Activated naive CD8-positive, alpha-beta T cell treated with anti-CD3 and anti-CD28 coated beads, Interleukin-2, amount 10 ng/mL, durations not matched to agents 7 days and 5 days (primary cell): ENCODE results near the gene SDC3. TPM values are rescaled to one million over a fixed set of nuclear protein-coding genes. Genes with fewer than 3 reads are reported as not detected.

ENCODE experiments used
- ATAC-seq: fragments of 150-1000 bp; cut with Tn5 transposase; one replicate; pipeline ENCODE4 v1.10.0; 2021; ENCODE audit warnings: low read depth, moderate library complexity
- POLR2A ChIA-PET: fragments of 350-600 bp; sonication (Branson Sonifier 250); formaldehyde crosslinking; loops from one replicate; lab custom pipeline; 2021; ENCODE audit warnings: antibody characterized with exemption; lab: Charles Lee
- DNase-seq: peaks from one replicate; pipeline ENCODE4 v3.0.0; 2021
- H3K27ac Mint-ChIP-seq: one replicate; pipeline ENCODE4 v1.8.0; 2022; ENCODE audit warnings: mild to moderate bottlenecking, mixed read lengths
- H3K27me3 Mint-ChIP-seq: one replicate; pipeline ENCODE4 v1.8.0; 2022; ENCODE audit warnings: mild to moderate bottlenecking, moderate library complexity, mixed read lengths
- H3K36me3 Mint-ChIP-seq: one replicate; pipeline ENCODE4 v1.8.0; 2021; ENCODE audit warnings: mild to moderate bottlenecking, mixed read lengths
- H3K4me1 Mint-ChIP-seq: one replicate; pipeline ENCODE4 v1.8.0; 2021; ENCODE audit warnings: mixed read lengths
- H3K4me3 Mint-ChIP-seq: one replicate; pipeline ENCODE4 v1.8.0; 2022; ENCODE audit warnings: mild to moderate bottlenecking, moderate library complexity, mixed read lengths
- H3K9me3 Mint-ChIP-seq: one replicate; pipeline ENCODE4 v1.8.0; 2021; ENCODE audit warnings: mixed read lengths
- total RNA-seq, 2 experiments: library from RNA; stranded (reverse); gene quantifications; one replicate each; pipeline ENCODE4 v1.2.3, GENCODE V29; 2021

SDC3 gene
- total RNA-seq, 2 experiments from 2014 or later = 0.51 to 0.55 TPM

GRCh38 chr1:30905916-30906620 is 2.5 kb downstream of the SDC3 start:
- no peak for DNase-seq

GRCh38 chr1:30905403-30905802 is 3.2 kb downstream of the SDC3 start:
- no peak overlapping the region for H3K4me3 Mint-ChIP-seq
- no peaks in the 10 kb centered on the region for H3K9me3 Mint-ChIP-seq
- peaks cover 4% of the 10 kb centered on the region for H3K4me1 Mint-ChIP-seq
- H3K27me3 Mint-ChIP-seq = peaks cover 50% of the 10 kb centered on the region
- POLR2A ChIA-PET = no interaction called here
- no peak for ATAC-seq
- DNase-seq = no peak
- H3K27ac Mint-ChIP-seq = no peak overlapping the region
- no peaks in the 10 kb centered on the region for H3K36me3 Mint-ChIP-seq

More at GRCh38 chr1:30905916-30906620, 2.5 kb downstream of the SDC3 start:
- Mint-ChIP-seq H3K4me1 (peaks cover 4% of the 10 kb centered on the region), H3K27ac (no peak overlapping the region), H3K4me3 (no peak overlapping the region), H3K27me3 (peaks cover 57% of the 10 kb centered on the region), H3K36me3 (no peaks in the 10 kb centered on the region), H3K9me3 (no peaks in the 10 kb centered on the region)
- POLR2A ChIA-PET = no interaction called here
- no peak for ATAC-seq

GRCh38 chr1:30904962-30905335 is 3.6 kb downstream of the SDC3 start:
- no peak for ATAC-seq
- POLR2A ChIA-PET = no interaction called here
- H3K27me3 Mint-ChIP-seq = peaks cover 45% of the 10 kb centered on the region
- no peak overlapping the region for H3K4me3 Mint-ChIP-seq
- DNase-seq = no peak
- peaks cover 4% of the 10 kb centered on the region for H3K4me1 Mint-ChIP-seq
- no peak overlapping the region for H3K27ac Mint-ChIP-seq
- no peaks in the 10 kb centered on the region for H3K36me3 Mint-ChIP-seq
- no peaks in the 10 kb centered on the region for H3K9me3 Mint-ChIP-seq

GRCh38 chr1:30904191-30904961 is 4.2 kb downstream of the SDC3 start:
- Mint-ChIP-seq H3K27me3 (peaks cover 40% of the 10 kb centered on the region), H3K9me3 (no peaks in the 10 kb centered on the region), H3K4me3 (no peak overlapping the region), H3K36me3 (no peaks in the 10 kb centered on the region), H3K4me1 (peaks cover 2% of the 10 kb centered on the region), H3K27ac (no peak overlapping the region)
- ATAC-seq = no peak
- no peak for DNase-seq
- POLR2A ChIA-PET = no interaction called here

DNA sequence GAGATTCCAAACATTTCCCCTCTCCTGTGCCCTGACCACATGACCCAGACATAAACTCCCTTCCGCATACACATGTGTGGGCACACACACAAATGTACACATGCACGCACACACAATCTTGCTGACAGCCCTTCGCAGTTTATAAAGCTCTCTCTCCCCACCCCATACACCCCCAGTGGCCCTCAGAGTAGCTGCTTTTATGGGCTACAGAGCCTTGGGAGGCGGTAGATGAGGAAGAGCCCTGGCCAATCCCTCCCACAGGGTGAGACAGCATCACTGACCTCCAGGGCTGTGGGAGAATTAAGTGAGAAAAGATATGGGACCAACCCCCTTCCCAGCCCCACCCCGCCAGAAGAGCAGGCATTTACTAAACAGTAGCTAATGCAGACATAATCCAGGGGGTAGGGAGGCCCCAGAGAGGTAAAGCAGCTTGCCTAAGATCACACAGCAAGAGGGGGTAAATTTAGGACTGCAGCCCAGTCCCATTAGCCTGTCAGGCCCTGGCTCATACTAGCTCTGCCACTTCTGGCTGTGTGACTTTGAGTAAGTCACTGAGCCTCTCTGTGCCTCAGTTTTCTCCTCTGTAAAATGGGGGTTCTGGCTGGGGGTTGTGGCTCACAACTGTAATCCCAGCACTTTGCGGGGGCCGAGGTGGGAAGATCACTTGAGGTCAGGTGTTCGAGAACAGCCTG is 5.1 kb downstream of the SDC3 start:
- no peak for DNase-seq
- peaks cover 34% of the 10 kb centered on the region for H3K27me3 Mint-ChIP-seq
- H3K9me3 Mint-ChIP-seq = no peaks in the 10 kb centered on the region
- no peak for ATAC-seq
- no peak overlapping the region for H3K27ac Mint-ChIP-seq
- H3K36me3 Mint-ChIP-seq = no peaks in the 10 kb centered on the region
- H3K4me1 Mint-ChIP-seq = no peaks in the 10 kb centered on the region
- H3K4me3 Mint-ChIP-seq = no peak overlapping the region
- POLR2A ChIA-PET = no interaction called here

GRCh38 chr1:30902593-30903290 is 5.8 kb downstream of the SDC3 start:
- Mint-ChIP-seq H3K9me3 (no peaks in the 10 kb centered on the region), H3K27ac (no peak overlapping the region), H3K4me3 (no peak overlapping the region), H3K36me3 (no peaks in the 10 kb centered on the region), H3K27me3 (peaks cover 34% of the 10 kb centered on the region), H3K4me1 (no peaks in the 10 kb centered on the region)
- ATAC-seq (no peak), DNase-seq (no peak)
- POLR2A ChIA-PET = no interaction called here

DNA sequence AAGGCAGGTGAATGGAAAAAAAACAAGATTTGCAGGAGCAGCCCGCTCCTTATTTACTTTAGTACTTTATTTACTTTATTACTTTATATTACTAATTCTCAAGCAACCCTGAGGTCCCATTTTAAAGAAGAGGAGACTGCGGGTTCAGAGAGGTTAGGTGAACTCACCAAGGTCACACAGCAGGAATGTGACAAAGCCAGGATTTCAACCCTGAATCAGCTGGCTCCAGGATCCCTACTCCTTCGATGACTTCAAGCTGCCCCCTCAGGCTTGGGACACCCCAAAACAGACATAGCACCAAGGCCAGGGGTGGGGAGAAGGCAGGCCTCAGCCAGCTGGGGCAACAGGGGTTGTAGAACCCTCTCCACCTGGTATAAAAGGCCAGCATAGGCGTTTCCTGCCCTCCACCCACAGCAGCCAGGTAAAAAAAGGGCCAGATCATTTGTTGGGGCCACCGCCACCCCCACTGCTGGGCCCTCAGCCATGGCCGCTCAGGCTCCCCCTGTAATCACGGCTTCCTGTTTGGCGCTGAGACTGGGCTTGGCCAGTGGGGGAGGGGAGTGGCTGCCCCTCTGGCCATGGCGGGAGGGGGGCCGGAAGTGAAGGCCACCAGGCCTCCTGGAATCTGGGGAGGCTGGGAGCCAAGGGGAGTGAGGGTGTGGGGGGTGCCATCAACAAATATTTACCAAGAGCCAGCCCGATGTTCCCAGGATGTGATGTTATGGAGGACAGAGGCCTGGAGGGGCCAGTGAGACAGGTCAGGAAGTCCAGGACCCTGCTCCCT is 6.6 kb downstream of the SDC3 start:
- Mint-ChIP-seq H3K4me3 (no peak overlapping the region), H3K36me3 (no peaks in the 10 kb centered on the region), H3K4me1 (no peaks in the 10 kb centered on the region), H3K9me3 (no peaks in the 10 kb centered on the region), H3K27me3 (peaks cover 27% of the 10 kb centered on the region), H3K27ac (no peak overlapping the region)
- ATAC-seq (no peak), DNase-seq (no peak)
- POLR2A ChIA-PET = no interaction called here

DNA sequence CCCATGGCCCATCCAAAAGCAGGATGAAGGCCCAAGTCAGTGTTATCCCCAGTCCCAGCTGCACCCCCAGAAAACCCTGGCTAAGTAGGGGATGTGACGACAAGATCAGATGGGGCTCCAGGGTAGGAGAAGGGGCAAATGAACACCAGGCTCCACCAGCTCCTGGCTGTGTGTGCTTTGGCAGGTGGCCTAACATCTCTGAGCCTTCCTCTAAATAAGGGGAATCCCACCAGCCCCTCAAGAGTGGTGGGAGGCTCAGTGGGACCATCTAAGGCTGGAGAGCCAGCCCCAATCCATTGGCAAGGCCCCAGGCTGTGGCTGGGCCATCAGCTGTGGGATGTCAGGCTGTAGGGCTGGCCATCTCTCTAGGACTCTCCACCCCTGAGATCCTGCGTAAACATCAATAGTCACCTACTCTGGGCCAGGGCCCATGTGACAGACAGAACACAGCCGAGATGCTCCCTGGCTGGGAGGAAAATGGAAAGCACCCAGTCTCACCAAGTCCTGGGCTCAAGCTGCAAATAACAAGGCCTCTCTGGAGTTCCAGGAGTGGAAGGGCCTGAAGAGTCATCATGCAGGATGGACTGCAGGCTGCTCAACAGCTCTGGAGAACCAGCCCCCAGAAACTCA is 7.5 kb downstream of the SDC3 start:
- Mint-ChIP-seq H3K4me1 (no peaks in the 10 kb centered on the region), H3K27me3 (peaks cover 18% of the 10 kb centered on the region), H3K36me3 (no peaks in the 10 kb centered on the region), H3K4me3 (no peak overlapping the region), H3K27ac (no peak overlapping the region), H3K9me3 (no peaks in the 10 kb centered on the region)
- POLR2A ChIA-PET = no interaction called here
- no peak for ATAC-seq
- DNase-seq = no peak

- Mint-ChIP-seq H3K4me1 (no peaks in the 10 kb centered on the region), H3K36me3 (no peaks in the 10 kb centered on the region), H3K27ac (no peak overlapping the region), H3K4me3 (no peak overlapping the region), H3K27me3 (peaks cover 15% of the 10 kb centered on the region), H3K9me3 (no peaks in the 10 kb centered on the region)
- DNase-seq = no peak
- no peak for ATAC-seq
- POLR2A ChIA-PET = no interaction called here
Measured at GRCh38 chr1:30900486-30900885, 8.1 kb downstream of the SDC3 start.

GRCh38 chr1:30899577-30900389 is 8.8 kb downstream of the SDC3 start:
- Mint-ChIP-seq H3K4me3 (no peak overlapping the region), H3K4me1 (no peaks in the 10 kb centered on the region), H3K27me3 (peaks cover 15% of the 10 kb centered on the region), H3K27ac (no peak overlapping the region), H3K36me3 (no peaks in the 10 kb centered on the region), H3K9me3 (no peaks in the 10 kb centered on the region)
- POLR2A ChIA-PET = no interaction called here
- DNase-seq = no peak
- ATAC-seq = no peak

DNA sequence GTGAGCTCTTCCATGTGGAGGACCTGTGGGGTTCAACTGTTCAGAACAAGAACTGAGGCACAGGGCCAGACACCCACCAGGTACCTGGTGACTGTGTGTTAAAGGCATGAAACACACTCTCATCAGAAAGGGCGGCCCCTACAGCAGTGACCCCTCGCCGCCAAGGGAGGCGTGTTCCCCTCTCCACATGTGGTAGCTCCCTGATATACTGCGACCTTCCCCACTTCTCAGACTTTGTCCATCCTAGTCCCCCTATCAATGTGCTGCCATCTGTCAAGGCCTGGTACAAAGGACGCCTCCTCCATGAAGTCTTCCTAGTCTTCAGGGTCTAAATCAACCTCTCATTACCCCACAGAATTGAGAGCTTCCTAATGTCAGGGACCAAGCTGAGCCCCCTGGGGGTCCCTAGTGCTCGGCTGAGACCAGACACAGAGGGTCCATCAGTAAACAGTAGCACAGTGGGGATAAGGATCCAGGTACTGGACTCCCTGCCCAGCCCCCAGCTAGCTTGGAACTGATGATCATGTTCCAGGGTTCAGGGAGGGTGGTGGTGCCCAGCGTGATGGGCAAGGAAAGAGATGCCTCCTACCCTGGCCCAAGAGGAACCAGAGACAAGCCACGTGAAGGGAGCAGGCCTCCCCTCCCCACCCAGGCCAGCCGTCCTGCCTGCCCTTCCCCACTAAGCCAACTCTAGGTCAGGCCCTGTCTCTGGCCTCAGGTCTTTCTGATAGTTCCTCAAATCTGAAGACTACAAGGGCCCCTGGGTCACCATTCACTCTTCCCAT is 10.3 kb downstream of the SDC3 start:
- no peak for ATAC-seq

More for the DNA sequence above, 10.3 kb downstream of the SDC3 start:
- Mint-ChIP-seq H3K9me3 (no peaks in the 10 kb centered on the region), H3K4me1 (no peaks in the 10 kb centered on the region), H3K4me3 (no peak overlapping the region), H3K27me3 (peaks cover 9% of the 10 kb centered on the region), H3K36me3 (no peaks in the 10 kb centered on the region), H3K27ac (no peak overlapping the region)
- no peak for DNase-seq
- POLR2A ChIA-PET = no interaction called here
